Nephron progenitor cell (in vitro differentiated cells): ENCODE results near the gene GSTO2.
A peak's percentile ranks its signal among the peaks of the same experiment; 100 is the strongest.

Experiments used
- DNase-seq: peaks from one replicate; pipeline ENCODE4 v3.0.0; 2021
- H3K27ac Mint-ChIP-seq: 2 replicates; pipeline ENCODE4 v1.8.0; 2021; ENCODE audit warnings: mild to moderate bottlenecking, moderate library complexity, mixed read lengths
- H3K27me3 Mint-ChIP-seq: 2 replicates; pipeline ENCODE4 v1.8.0; 2021; ENCODE audit warnings: mild to moderate bottlenecking, low read depth, mixed read lengths; ENCODE audit not compliant: poor library complexity
- H3K36me3 Mint-ChIP-seq: 2 replicates; pipeline ENCODE4 v1.8.0; 2021; ENCODE audit warnings: low read depth, mixed read lengths
- H3K4me1 Mint-ChIP-seq: 2 replicates; pipeline ENCODE4 v1.8.0; 2021; ENCODE audit warnings: mixed read lengths
- H3K4me3 Mint-ChIP-seq: 2 replicates; pipeline ENCODE4 v1.8.0; 2021; ENCODE audit warnings: mild to moderate bottlenecking, moderate library complexity, mixed read lengths
- H3K9me3 Mint-ChIP-seq: 2 replicates; pipeline ENCODE4 v1.8.0; 2021; ENCODE audit warnings: mild to moderate bottlenecking, moderate library complexity, mixed read lengths
- CTCF ChIP-seq: fragments of 200-600 bp; sonication (generic); IDR thresholded peaks from 2 replicates; pipeline ENCODE4 v1.5.0; 2021; ENCODE audit warnings: antibody characterized with exemption

GSTO2 gene

GRCh38 chr10:104300002-104300735 is 31.2 kb downstream of the GSTO2 start:
- no peak for TF ChIP-seq CTCF
- no peak for DNase-seq
- peaks cover 26% of the 10 kb centered on the region for H3K4me1 Mint-ChIP-seq
- no peak overlapping the region for H3K4me3 Mint-ChIP-seq
- peak overlapping the region; percentile 85 for H3K27ac Mint-ChIP-seq
- peaks cover 3% of the 10 kb centered on the region for H3K27me3 Mint-ChIP-seq
- peaks cover 10% of the 10 kb centered on the region for H3K9me3 Mint-ChIP-seq
- H3K36me3 Mint-ChIP-seq = peaks cover 11% of the 10 kb centered on the region

- H3K27me3 Mint-ChIP-seq = peaks cover 3% of the 10 kb centered on the region
- peaks cover 29% of the 10 kb centered on the region for H3K4me1 Mint-ChIP-seq
- H3K27ac Mint-ChIP-seq = peak overlapping the region; percentile 85
- H3K4me3 Mint-ChIP-seq = no peak overlapping the region
- TF ChIP-seq CTCF = no peak
- H3K9me3 Mint-ChIP-seq = peaks cover 10% of the 10 kb centered on the region
- H3K36me3 Mint-ChIP-seq = peaks cover 11% of the 10 kb centered on the region
- peak; percentile 19 for DNase-seq
These were observed 31.8 kb downstream of the GSTO2 start for GRCh38 chr10:104300736-104301292.

GRCh38 chr10:104301907-104302690 is 33.1 kb downstream of the GSTO2 start:
- Mint-ChIP-seq H3K4me3 (no peak overlapping the region), H3K27ac (no peak overlapping the region), H3K9me3 (peaks cover 10% of the 10 kb centered on the region), H3K4me1 (peaks cover 40% of the 10 kb centered on the region), H3K36me3 (peaks cover 11% of the 10 kb centered on the region), H3K27me3 (peaks cover 3% of the 10 kb centered on the region)
- no peak for TF ChIP-seq CTCF
- no peak for DNase-seq

- peaks cover 11% of the 10 kb centered on the region for H3K36me3 Mint-ChIP-seq
- H3K9me3 Mint-ChIP-seq = peaks cover 10% of the 10 kb centered on the region
- peaks cover 3% of the 10 kb centered on the region for H3K27me3 Mint-ChIP-seq
- H3K4me1 Mint-ChIP-seq = peaks cover 50% of the 10 kb centered on the region
- no peak for TF ChIP-seq CTCF
- DNase-seq = no peak
- H3K27ac Mint-ChIP-seq = no peak overlapping the region
- H3K4me3 Mint-ChIP-seq = no peak overlapping the region
These were observed 34.8 kb downstream of the GSTO2 start for GRCh38 chr10:104303594-104304355.

GRCh38 chr10:104304356-104304745 is 35.4 kb downstream of the GSTO2 start:
- TF ChIP-seq CTCF = no peak
- H3K4me3 Mint-ChIP-seq = no peak overlapping the region
- peaks cover 3% of the 10 kb centered on the region for H3K27me3 Mint-ChIP-seq
- peaks cover 11% of the 10 kb centered on the region for H3K36me3 Mint-ChIP-seq
- H3K27ac Mint-ChIP-seq = no peak overlapping the region
- DNase-seq = no peak
- H3K9me3 Mint-ChIP-seq = peaks cover 10% of the 10 kb centered on the region
- peaks cover 53% of the 10 kb centered on the region for H3K4me1 Mint-ChIP-seq
